Measurements from ENCODE around the gene MYLK2.

- TF ChIP-seq CTCF (conservative IDR thresholded peaks at IDR 0.05 in 1 of 2, IDR thresholded peaks at IDR 0.05 in 1 of 2; ENCODE audit: extremely low read depth in 1 of 2, insufficient read depth in 1 of 2, low read depth in 1 of 2, low read length in 2 of 2) (no peak), EZH2 (IDR thresholded peaks at IDR 0.05; ENCODE audit: borderline replicate concordance, low read length) (no peak)
Observed at GRCh38 chr20:31856516-31856915, 37.4 kb downstream of the MYLK2 start.
